A673 (cell line): ENCODE data around the gene ABLIM3. TPM values are rescaled to one million over a fixed set of nuclear protein-coding genes. Genes with fewer than 3 reads are reported as not detected.

ENCODE experiments used
- BruUV-seq: library from RNA; stranded (reverse); fragments of 400-500 nt; replicated peaks from 2 replicates; lab custom pipeline; 2021; lab: Mats Ljungman, UMichigan
- CTCF ChIA-PET: fragments of 300-600 bp; sonication (Branson Sonifier 250); formaldehyde crosslinking; loops from one replicate; lab custom pipeline; 2022; ENCODE audit warnings: antibody characterized with exemption; lab: Charles Lee
- POLR2A ChIA-PET: fragments of 300-600 bp; sonication (Branson Sonifier 250); formaldehyde crosslinking; loops from one replicate; lab custom pipeline; 2022; ENCODE audit warnings: antibody characterized with exemption; ENCODE audit not compliant: low non-redundant PET; lab: Charles Lee
- DNase-seq: peaks from one replicate; pipeline ENCODE4 v3.0.0-alpha.2; 2015; ENCODE audit warnings: low spot score
- H3K27ac ChIP-seq: fragments of 200-600 bp; sonication (generic); 2 replicates; pipeline ENCODE4 v1.5.1; 2016; ENCODE audit warnings: mixed run types, low read depth, mild to moderate bottlenecking, mixed read lengths, antibody characterized with exemption, low read length; ENCODE audit not compliant: poor library complexity, severe bottlenecking
- H3K27me3 ChIP-seq: fragments of 200-600 bp; sonication (generic); replicated peaks from 2 replicates; pipeline ENCODE4 v1.6.1; 2017; ENCODE audit warnings: mixed run types, low read depth, mild to moderate bottlenecking, mixed read lengths, antibody characterized with exemption, low read length; ENCODE audit not compliant: insufficient read depth, poor library complexity
- H3K36me3 ChIP-seq: fragments of 200-600 bp; sonication (generic); 2 replicates; pipeline ENCODE4 v1.6.1; 2016; ENCODE audit warnings: mixed run types, mild to moderate bottlenecking, mixed read lengths, antibody characterized with exemption, low read length; ENCODE audit not compliant: insufficient read depth, poor library complexity, severe bottlenecking
- H3K4me1 ChIP-seq: fragments of 200-600 bp; sonication (generic); 2 replicates; pipeline ENCODE4 v1.6.1; 2017; ENCODE audit warnings: mixed run types, mild to moderate bottlenecking, mixed read lengths, antibody characterized with exemption, low read length; ENCODE audit not compliant: insufficient read depth, poor library complexity, severe bottlenecking
- H3K4me3 ChIP-seq: fragments of 200-600 bp; sonication (generic); 2 replicates; pipeline ENCODE4 v1.5.1; 2016; ENCODE audit warnings: low read depth, mixed run types, mild to moderate bottlenecking, mixed read lengths, low read length; ENCODE audit not compliant: poor library complexity, severe bottlenecking
- H3K9me3 ChIP-seq: fragments of 200-600 bp; sonication (generic); 2 replicates; pipeline ENCODE4 v1.6.1; 2016; ENCODE audit warnings: mixed run types, low read depth, mild to moderate bottlenecking, mixed read lengths, antibody characterized with exemption, low read length; ENCODE audit not compliant: poor library complexity, severe bottlenecking
- CTCF ChIP-seq: fragments of 300-800, 200-600 bp; sonication (generic); conservative IDR thresholded peaks from 2 replicates; pipeline ENCODE4 v1.5.1; 2017; ENCODE audit warnings: low read depth, mild to moderate bottlenecking, antibody characterized with exemption, low read length, moderate library complexity, mixed read lengths
- EZH2 ChIP-seq: fragments of 200-600 bp; sonication (generic); IDR thresholded peaks from 2 replicates; pipeline ENCODE4 v1.6.1; 2017; ENCODE audit warnings: borderline replicate concordance, low read depth, mild to moderate bottlenecking, mixed read lengths, antibody characterized with exemption, low read length; ENCODE audit not compliant: poor library complexity, severe bottlenecking
- intact Hi-C: fragments of 100-400 bp; cut with micrococcal nuclease; formaldehyde crosslinking; loops from one replicate; pipeline ENCODE4 v1.10.0; 2022; ENCODE audit not compliant: unreplicated experiment
- total RNA-seq: library from RNA; stranded (reverse); gene quantifications from 2 replicates; pipeline ENCODE4 v1.2.3, GENCODE V29; 2021

ABLIM3 gene
- total RNA-seq, 1 experiment from 2014 or later = not detected

- POLR2A ChIA-PET = no interaction called here
- BruUV-seq = no TSS peak
- H3K27me3 ChIP-seq = peaks cover 54% of the 10 kb centered on the region
Observed at GRCh38 chr5:149123211-149123610, 18.1 kb upstream of the ABLIM3 start.

GRCh38 chr5:149125386-149125891, 15.9 kb upstream of the ABLIM3 start:
- Histone ChIP-seq H3K4me1 (no peaks in the 10 kb centered on the region), H3K27me3 (peaks cover 37% of the 10 kb centered on the region), H3K4me3 (no peak overlapping the region), H3K9me3 (no peaks in the 10 kb centered on the region), H3K27ac (no peak overlapping the region), H3K36me3 (no peaks in the 10 kb centered on the region)
- no peak for DNase-seq
- TF ChIP-seq CTCF = no peak
- TF ChIP-seq EZH2 = no peak
- no TSS peak for BruUV-seq
- intact Hi-C loops = loop anchor here (10.0 kb wide), 1 partner anchor 681 kb away; no protein-coding TSS in a partner anchor
- CTCF ChIA-PET = interaction anchor here (0.7 kb wide), 2 partner anchors 140 to 337 kb away, joined by 4 to 6 read pairs; no protein-coding TSS in a partner anchor
- POLR2A ChIA-PET = no interaction called here

More at GRCh38 chr5:149123211-149123610, 18.1 kb upstream of the ABLIM3 start:
- Histone ChIP-seq H3K4me1 (no peaks in the 10 kb centered on the region), H3K27ac (no peak overlapping the region), H3K9me3 (no peaks in the 10 kb centered on the region), H3K4me3 (no peak overlapping the region), H3K36me3 (no peaks in the 10 kb centered on the region)
- TF ChIP-seq CTCF (no peak), EZH2 (no peak)
- CTCF ChIA-PET = interaction anchor here (0.6 kb wide), 1 partner anchor 91 kb away, joined by 3 read pairs; no protein-coding TSS in a partner anchor
- DNase-seq = no peak
- intact Hi-C loops = loop anchor here (10.0 kb wide), 1 partner anchor 678 kb away; no protein-coding TSS in a partner anchor

GRCh38 chr5:149126906-149127305, 14.4 kb upstream of the ABLIM3 start:
- intact Hi-C loops = loop anchor here (10.0 kb wide), 1 partner anchor 682 kb away; no protein-coding TSS in a partner anchor
- no peak for DNase-seq
- TF ChIP-seq CTCF (no peak), EZH2 (no peak)
- H3K4me1 ChIP-seq = no peaks in the 10 kb centered on the region
- no TSS peak for BruUV-seq
- H3K27me3 ChIP-seq = peaks cover 31% of the 10 kb centered on the region
- H3K36me3 ChIP-seq = no peaks in the 10 kb centered on the region
- POLR2A ChIA-PET = no interaction called here
- H3K27ac ChIP-seq = no peak overlapping the region
- no peaks in the 10 kb centered on the region for H3K9me3 ChIP-seq
- CTCF ChIA-PET = no interaction called here
- no peak overlapping the region for H3K4me3 ChIP-seq
